ENCODE measurements around the gene LBX1.
"Not testable (repeated sequence)": the region's sequence is repeated elsewhere in the genome, so short reads cannot be mapped to it uniquely, and the experiment has no call there.

Gene LBX1

DNA sequence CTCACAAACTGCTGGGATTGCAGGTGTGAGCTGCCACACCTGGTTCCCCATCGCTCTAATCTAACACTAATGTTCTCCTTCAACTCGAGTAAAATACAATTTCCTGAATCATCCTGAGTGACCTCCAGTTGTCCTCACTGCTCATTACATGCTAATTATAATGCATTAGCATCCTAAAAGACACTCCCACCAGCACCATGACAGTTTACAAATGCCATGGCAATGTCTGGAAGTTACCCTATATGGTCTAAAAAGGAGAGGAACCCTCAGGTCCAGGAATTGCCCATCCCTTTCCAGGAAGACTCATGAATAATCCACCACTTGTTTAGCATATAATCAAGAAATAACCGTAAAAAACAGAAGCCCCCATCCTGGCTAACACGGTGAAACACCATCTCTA lies 26.6 kb downstream of the LBX1 start:
- not testable (repeated sequence) for DNase-seq

DNA sequence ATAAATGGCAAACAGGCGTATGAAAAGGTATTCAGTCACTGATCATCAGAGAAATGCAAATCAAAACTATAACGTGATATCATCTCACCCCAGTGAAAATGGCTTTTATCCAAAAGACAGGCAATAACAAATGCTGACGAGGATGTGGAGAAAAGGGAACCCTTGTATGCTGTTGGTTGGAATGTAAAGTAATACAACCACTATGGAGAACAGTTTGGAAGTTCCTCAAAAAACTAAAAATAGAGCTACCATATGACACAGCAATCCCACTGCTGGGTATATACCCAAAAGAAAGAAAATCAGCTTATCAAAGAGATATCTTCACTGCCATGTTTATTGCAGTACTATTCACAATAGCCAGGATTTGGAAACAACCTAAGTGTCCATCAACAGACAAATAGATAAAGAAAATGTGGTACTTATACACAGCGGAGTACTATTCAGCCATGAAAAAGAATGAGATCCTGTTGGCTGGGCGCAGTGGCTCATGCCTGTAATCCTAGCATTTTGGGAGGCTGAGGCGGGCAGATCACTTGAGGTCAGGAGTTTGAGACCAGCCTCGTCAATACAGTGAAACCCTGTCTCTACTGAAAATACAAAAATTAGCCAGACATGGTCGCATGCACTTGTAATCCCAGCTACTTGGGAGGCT lies 30.8 kb downstream of the LBX1 start:
- DNase-seq, result not testable (repeated sequence)

DNA sequence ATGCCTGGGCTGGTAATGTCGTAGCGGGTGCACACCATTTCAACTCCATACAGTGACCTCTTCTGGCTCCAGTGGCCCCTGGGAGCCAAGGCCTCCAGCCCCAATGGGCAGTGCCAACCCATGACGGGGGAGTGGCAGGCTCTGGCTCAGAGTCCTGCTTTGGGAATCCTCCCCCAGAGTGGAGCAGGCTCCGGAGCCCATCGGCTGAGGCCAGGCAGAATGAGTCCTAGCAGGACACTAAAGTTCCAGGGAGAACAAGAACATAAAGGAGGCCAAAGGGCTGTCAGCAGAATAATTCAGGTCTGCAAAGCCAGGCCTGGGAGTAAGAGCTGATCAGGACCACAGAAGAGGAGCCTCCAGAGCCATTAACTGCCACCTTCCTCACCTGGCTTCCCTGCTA lies 33.3 kb downstream of the LBX1 start:
- DNase-seq, result no peak

DNA sequence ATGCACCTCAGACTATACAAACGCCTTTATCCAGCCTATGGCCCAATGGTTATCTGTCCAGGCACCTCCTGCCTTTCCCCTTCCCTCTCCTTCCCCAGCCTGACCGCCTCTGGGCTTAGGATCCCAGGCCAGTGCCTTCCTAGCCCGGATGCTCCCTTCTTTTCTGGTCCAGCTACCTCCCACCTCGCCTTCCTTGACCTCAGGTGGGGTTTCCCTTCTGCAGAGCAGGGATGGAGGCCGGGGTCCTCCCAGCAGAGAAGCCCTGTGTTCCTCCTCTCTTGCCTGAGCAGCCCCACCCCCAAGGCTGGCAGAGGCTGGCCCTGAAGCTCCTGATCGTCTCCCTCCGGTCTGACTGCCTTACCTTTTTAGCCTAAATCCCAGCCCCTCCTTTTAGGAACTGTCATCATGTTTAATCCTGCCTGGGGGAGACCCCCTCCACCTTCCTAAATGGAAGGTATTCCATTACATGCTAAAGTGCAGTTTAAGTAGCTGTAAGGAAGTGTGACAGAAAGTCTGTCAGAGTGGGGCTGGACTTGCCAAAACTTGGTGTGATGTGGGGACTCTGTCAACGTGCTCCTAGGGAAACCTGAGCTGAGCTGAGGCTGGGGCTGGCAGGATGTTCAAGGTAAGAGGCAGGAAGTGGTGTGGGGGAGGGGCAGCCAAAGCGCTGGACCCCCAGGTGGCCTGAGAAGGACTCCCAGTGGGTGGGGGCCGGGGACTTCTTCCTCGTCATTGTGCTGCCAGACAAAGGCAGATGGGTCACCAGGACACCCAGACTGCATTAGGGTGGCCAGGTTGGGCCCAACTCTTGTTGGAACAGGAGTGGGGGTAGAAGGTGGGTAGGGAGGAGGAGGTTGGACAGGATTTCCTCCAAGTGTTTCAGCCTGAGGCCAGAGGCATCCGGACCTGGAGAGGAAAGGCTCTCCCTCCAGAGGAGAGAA lies 39.5 kb downstream of the LBX1 start:
- no peak for DNase-seq

DNA sequence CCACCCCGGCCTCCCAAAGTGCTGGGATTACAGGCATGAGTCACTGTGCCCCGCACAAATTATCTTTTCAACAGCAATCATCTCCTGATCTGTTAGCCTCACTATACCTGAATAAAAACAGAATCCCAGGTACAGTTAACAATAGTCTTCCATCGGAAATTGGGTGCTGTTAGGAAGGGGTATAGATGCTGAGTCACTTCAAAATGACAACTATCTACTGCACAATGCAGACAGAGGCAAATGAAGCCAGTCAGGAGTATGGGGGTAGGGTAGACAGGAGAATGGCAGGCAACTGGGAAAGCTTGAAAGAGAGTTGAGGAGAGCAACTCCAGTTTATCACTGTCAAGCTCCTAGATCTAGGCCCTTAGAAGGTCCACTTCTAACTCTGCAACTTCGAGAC lies 40.3 kb downstream of the LBX1 start:
- DNase-seq, result no peak

DNA sequence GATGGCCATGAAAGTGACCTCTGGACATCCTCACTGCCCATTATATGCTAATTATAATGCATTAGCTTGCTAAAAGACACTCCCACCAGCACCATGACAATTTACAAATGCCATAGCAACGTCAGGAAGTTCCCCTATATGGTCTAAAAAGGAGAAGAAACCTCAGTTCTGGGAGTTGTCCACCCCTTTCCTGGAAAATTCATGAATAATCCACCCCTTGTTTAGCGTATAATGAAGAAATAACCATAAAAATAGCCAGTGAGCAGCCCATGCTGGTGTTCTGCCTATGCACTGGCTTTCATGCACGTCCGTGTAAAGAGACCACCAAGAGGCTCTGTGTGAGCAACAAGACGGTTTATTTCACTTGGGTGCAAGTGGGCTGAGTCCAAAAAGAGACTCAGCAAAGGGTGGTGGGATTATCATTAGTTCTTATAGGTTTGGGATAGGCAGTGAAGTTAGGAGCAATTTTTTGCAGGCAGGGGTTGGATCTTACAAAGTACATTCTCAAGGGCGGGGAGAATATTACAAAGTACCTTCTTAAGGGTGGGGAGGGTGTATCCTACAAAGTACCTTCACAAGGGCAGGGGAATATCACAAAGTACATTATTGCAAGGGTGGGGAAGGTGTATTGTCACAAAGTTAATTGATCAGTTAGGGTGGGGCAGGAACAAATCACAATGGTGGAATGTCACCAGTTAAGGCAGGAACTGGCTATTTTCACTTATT lies 45.6 kb downstream of the LBX1 start:
- no peak for DNase-seq

DNA sequence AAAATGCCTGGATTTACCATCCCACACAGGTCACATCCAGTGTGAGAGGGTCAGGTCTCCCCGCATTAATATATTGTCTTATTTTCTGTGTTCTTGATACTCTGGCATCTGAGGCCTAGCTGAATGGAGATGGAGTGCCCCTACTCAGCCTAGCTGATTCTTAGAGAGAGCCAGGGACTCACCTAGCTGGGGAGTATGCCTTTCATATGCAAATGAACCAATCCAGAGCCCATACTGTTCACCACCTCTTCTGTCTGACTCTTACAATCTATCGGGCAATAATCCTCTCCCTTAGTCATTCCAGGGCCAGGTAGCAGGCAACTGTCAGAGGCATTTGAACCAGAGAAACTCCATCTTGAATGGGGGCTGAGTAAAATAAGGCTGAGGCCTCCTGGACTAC lies 46.3 kb downstream of the LBX1 start:
- DNase-seq, result no peak
